HG03135 (cell line): ENCODE measurements around the gene CNGA3.
"Not testable (repeated sequence)": the region's sequence is repeated elsewhere in the genome, so short reads cannot be mapped to it uniquely, and the experiment has no call there.

ENCODE experiments used
- ATAC-seq: cut with Tn5 transposase; IDR thresholded peaks from one replicate; pipeline ENCODE4 v1.9.1; 2021; ENCODE audit warnings: mild to moderate bottlenecking, moderate library complexity; ENCODE audit not compliant: unreplicated experiment

The CNGA3 gene

DNA sequence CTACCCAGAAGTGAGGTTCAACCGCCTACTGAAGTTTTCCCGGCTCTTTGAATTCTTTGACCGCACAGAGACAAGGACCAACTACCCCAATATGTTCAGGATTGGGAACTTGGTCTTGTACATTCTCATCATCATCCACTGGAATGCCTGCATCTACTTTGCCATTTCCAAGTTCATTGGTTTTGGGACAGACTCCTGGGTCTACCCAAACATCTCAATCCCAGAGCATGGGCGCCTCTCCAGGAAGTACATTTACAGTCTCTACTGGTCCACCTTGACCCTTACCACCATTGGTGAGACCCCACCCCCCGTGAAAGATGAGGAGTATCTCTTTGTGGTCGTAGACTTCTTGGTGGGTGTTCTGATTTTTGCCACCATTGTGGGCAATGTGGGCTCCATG is 49.7 kb downstream of the CNGA3 start:
- no peak for ATAC-seq

DNA sequence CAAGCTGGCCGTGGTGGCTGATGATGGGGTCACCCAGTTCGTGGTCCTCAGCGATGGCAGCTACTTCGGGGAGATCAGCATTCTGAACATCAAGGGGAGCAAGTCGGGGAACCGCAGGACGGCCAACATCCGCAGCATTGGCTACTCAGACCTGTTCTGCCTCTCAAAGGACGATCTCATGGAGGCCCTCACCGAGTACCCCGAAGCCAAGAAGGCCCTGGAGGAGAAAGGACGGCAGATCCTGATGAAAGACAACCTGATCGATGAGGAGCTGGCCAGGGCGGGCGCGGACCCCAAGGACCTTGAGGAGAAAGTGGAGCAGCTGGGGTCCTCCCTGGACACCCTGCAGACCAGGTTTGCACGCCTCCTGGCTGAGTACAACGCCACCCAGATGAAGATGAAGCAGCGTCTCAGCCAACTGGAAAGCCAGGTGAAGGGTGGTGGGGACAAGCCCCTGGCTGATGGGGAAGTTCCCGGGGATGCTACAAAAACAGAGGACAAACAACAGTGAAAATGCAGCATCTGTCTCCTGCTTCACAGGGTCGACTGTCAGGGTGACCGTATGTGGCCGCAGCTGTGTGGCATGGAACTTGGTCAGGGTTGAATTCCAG is 50.6 kb downstream of the CNGA3 start:
- ATAC-seq = no peak

DNA sequence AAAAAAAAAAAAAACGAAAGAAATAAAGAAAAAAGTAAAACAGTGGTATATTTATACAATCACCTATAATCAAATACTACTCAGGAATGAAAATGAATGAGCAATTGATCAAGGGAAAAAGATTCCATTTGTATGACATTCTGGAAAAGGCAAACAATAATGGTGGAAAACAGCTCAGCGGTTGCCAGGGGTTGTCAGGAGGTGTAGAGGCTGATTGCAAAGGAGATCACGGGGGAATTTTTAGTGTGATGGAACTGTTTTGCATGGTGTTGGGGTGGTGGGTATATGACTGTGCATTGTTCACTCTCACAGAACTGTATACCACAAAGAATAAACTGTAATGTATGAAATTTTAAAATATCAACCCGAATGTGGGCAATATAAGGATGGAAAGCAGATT is 52.9 kb downstream of the CNGA3 start:
- ATAC-seq = no peak

DNA sequence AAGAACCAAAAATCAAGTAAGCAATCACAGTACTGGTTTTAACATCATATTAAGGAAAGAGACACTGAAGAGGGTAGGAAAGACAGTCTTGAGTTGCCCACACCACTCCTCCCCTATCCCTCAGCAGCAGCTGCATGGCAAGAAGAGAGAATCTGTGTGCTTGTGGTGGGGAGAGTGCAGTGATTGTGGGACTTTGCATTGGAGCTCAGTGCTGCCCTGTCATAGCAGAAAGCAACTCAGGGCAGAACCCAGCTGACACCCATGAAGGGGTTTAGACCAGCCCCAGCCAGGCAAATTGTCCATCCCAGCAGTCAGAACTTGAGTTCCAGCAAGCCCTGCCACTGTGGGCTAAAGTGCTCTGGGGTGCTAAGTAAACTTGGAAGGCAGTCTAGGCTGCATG is 57.6 kb downstream of the CNGA3 start:
- ATAC-seq = no peak

DNA sequence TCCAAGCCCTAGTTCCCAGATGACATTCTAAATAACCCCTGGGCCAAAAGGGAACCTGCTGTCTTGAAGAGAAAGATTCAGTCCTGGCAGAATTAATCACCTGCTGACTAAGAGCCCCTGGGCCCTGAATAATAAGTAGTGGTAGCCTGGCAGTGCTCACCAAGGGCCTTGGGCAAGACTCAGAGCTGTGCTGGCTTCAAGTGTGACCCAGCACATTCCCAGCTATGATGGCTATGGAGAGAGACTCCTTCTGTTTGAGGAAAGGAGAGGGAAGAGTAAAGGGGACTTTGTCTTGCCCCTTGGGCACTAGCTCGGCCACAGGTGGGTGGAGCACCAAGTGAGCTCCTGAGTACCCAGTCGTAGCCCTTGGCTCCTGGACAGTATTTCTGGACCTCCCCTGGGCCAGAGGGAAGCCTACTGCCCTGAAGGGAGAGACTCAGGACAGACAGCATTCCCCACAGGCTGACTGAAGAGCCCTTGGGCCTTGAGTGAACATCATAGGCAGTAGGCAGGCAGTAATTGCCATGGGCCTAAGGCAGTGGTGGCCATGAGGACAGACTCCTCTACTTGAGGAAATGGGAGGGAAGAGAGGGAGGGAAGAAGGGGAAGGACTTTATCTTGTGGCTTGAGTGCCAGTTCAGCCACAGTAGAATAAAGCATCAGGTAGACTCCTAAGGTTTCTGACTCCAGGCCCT is 58.4 kb downstream of the CNGA3 start:
- no peak for ATAC-seq

DNA sequence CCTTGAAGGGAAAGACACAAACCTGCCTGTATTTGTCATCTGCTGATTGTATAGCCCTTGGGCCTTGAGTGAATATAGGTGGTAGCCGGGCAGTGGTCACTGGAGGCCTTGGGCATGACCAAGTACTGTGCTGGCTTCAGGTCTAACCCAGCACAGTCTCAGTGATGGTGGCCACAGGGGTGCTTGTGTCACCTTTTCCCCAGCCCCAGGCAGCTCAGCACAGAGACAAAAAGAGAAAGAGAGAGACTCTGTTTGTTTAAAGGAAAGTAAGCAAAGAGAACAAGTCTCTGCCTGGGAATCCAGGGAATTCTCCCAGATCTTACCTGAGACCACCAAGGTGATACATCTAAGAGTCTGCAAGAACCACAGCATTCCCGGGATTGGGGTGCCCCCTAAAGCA is 59.0 kb downstream of the CNGA3 start:
- ATAC-seq = no peak

DNA sequence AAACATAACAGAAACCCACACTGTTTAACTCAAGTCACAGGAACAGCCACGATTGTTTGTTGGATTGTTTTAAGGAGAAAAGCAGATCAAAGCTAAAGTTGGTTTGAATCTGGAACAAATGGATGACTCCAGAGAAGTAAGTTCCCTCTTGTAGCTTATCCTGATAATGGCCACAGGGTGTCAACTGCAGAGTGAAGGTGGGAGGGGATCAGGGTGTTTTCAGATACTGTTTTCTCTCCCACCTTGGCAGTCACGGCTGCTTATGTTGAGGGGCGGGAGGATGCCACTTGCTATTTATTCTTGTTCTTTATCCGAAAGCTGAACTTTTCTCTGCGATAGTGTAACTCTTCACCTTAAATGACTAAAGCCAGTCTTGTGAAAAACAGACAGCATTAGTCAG is 61.9 kb downstream of the CNGA3 start:
- no peak for ATAC-seq

DNA sequence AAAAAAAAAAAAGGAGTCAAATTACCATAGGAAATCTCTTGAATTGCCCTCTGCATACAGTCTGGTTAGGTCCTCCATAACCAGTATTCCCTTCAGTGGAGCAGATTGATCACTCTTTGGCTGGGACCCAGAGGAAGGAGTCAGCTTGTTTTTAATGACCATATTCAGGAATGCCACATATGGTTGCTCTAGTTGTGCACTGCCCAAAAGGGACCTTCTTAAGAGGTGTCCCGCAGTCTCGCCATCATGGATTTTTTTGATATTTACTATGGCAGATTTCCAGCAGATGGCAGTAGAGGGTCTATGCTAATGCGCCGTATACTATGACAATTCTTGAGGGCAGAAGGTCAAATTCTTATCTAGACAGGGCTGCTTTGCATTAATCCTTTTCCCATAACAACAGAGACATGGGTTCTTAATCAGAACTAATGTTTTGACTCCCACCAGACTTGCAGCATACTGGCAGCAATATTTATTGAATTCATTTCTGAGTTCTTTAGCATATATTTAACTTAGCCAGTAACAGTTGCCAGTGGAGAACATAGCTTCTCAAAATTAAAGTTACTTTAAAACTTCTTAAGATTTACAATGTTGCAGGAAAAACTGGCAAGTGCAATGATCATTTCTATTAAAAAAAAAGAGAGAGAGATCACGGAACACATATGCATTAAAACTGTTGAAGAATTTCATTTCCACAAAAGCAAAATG is 66.6 kb downstream of the CNGA3 start:
- ATAC-seq = peak; percentile 70

DNA sequence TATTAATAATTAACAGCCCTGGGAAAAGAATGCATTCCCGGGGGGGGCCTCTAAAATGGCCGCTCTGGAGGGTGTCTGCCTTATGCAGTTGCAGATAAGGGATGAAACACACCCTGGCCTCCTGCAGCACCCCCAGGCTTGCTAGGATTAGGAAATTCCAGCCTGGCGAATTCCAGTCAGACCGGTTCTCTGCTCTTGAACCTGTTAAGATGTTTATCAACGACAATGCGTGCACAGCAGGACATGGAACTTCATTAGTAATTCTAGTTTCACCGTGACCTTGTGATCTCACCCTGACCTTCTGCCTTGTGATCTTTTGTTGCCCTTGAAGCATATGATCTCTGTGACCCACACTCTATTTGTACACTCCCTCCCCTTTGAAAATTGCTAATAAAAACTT is 68.0 kb downstream of the CNGA3 start:
- ATAC-seq = not testable (repeated sequence)

DNA sequence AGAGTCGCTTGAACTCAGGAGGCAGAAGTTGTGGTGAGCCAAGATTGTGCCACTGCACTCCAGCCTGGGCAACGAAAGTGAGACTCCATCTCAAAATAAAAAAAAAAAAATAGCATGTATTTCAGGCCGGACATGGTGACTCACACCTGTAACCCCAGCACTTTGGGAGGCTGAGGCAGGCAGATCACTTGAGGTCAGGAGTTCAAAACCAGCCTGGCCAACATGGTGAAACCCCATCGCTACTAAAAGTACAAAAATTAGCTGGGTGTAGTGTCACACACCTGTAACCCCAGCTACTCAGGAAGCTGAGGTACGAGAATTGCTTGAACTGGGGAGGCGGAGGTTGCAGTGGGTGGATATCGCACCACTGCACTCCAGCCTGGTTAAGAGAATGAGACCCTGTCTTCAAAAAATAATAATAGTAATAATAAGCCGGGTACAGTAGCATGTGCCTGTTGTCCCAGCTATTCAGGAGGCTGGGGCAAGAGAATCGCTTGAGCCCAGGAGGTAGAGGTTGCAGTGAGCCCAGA is 69.5 kb downstream of the CNGA3 start:
- not testable (repeated sequence) for ATAC-seq

DNA sequence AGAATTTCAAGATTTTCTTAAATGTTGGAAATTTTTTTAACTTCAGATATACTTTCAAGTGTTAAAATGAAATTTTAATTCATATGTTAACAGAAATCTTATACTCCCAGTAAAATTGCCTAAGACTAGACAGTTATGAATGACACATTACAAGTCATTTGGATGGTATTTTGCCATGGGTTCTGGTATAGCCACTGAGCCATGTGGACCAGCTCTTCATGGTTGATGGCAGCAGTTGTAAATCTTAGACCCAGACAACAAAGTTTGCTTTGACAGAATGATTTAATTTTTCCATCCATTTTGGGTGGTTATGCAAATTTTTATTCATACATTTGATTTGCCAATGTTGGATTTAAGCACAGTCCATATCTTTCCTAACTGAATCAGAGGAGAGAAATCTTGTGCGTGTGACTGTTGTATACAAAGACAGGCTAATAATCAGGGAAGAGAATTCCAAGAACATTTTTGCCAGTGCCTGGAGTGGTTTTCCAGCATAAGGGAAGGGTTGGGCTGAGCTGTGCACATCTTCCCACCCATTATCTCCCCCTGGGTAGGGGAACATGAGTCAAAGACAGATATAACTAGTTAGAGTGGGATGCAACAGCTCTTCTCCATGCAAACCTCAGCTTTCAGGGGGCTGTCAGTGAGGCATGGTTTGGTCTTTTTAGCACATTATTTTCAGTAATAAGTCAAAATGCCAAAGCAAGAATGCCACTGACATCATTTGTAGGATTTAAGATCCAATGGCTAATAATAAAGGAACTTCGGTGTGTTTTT is 70.3 kb downstream of the CNGA3 start:
- no peak for ATAC-seq

DNA sequence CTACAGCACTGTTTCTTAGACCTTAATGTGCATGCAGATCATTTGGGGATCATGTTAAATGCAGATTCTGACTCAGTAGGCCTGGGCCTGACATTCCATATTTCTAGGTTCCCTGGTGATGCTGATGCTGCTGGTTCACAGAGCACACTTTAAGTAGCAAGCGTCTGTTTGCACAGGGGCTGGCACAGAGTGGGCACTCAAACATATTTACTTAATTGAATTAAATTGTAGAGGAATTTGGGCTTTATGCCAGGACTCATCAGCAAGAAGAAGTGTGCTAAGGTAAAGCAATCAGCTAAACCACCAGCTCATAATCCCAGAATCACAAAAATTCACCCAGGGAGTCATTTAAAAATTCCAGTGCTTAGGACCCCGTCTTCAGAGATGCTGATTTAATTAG is 73.3 kb downstream of the CNGA3 start:
- no peak for ATAC-seq

DNA sequence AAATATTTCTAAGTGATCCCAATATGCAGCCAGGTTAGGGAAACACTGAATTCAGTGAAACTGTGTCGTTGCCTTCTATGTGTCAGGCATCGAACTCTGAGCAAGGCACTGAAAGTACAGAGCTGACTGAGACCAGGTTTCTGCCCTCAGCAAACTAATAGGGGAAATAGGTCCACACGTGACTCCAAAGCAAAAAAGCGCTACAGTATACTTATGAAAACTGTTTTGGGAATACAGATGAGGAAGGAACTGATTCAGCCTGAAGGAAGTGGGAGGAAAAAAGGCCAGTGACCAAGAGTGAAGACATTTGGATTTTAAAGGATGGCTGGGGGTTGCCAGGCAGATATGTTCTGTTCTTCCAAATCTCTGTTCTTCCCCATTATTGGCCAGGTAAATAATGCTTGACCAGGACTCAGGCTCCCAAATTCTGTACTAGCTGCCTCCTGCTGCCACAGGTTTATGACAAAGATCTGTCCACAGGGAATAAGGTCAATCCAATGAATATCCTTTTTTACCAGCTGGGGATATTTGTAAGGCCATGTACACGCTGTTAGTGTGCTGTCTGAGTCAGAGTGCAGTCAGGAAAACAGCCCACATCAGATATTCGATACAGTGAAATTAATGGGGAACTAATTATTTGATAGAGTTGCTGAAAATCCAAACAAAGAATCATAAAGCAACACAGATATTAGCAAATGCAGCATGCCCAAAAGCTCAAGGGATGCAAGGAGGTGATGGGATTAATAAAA is 73.9 kb downstream of the CNGA3 start:
- ATAC-seq = no peak

DNA sequence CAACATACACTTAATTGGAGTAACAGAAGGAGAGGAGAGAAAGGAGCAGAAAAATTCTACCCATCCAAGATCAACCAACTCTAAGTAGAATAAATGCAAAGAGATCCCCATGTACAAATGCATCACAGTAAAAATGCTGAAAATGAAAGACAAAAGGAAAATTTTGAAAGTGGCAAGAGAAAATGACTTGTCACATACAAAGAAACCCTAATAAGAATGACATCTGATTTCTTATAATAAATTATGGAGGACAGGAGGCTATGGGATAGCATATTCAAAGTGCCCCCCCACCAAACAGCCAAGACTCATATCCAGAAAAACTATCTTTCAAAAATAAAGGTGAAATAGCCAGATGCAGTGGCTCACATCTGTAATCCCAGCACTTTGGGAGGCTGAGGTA is 76.2 kb downstream of the CNGA3 start:
- ATAC-seq = no peak

DNA sequence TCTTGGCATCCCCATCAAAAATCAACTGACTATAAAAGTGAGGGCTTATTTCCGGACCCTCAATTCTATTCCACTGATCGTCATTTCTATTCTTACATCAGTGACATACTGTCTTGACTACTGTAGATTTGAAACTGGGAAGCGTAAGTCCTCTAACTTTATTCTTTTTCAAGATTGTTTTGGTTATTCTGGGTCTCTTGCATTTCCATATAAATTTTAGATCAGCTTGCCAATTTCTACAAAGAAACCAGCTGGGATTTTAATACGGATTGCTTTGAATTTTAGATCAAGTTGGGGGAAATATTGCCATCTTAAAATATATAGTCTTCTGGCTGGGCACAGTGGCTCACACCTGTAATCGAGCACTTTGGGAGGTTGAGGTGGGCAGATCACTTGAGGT is 80.5 kb downstream of the CNGA3 start:
- ATAC-seq = no peak

DNA sequence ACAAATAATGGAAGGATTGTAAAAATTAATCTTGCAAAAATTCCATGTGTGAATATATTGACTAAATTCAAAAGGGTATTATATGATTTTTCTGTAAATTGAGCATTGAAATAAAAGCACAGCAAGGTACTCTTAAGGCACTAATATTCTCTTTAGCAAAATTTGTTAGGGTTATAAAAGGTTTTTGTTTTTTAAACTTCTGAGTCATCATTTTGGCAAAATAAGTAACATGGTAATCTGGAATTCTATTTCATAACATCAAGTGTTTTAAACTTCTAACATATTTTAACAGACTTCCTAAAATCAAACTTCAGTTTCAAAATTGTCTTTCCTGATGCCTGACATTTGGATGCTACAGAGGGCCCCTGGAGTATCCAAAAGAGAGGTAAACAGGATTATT is 85.9 kb downstream of the CNGA3 start:
- no peak for ATAC-seq

DNA sequence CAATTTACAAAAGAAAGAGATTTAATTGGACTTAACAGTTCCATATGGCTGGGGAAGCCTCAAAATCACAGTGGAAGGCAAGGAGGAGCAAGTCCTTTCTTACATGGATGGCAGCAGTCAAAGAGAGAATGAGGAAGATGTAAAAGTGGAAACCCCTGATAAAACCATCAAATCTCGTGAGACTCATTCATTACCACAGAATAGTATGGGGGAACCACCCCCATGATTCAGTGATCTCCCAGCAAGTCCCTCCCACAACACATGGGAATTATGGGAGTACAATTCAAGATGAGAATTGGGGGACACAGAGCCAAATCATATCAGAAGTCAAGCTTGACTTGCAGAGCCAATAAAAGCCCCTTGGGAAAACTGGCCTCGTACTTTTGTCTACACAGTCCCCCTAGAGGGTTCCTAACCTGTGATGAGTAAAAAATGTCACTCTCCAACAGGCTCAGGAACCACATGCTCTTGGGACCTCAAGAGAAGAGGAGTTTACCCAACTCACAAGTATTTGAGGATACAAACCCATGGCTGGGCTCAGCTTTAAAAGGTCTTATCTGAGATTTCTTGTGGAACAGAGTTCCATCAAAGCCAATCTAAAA is 87.2 kb downstream of the CNGA3 start:
- ATAC-seq = no peak

DNA sequence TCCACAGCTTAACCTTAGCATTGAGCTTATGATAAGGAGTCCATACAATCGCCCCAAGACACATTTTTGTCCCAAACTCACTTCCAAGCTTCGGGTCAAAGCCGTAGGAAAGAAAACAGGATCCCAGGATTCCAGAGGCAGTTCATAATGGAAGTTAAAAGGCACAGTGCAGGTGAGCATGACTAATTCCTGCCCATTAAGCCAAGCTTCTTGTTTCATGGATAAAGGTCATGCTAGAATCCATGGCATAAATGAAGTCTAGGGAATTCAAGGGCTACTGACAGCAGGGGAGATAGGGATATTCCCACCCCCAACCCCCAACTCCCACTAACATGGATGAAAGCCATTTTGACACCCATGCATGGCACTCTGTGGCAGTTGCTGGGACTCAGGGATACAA is 88.2 kb downstream of the CNGA3 start:
- no peak for ATAC-seq

DNA sequence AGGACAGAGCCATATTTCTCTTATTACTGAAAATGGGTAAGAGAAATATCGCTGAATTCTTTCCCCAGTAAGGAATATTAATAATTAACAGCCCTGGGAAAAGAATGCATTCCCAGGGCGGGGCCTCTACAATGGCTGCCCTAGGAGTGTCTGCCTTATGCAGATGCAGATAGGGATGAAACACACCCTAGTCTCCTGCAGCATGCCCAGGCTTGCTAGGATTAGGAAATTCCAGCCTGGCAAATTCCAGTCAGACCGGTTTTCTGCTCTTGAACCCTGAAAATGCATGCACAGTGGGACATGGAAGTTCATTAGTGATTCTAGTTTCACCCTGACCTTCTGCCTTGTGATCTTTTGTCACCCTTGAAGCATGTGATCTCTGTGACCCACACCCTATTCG is 89.4 kb downstream of the CNGA3 start:
- ATAC-seq = not testable (repeated sequence)

DNA sequence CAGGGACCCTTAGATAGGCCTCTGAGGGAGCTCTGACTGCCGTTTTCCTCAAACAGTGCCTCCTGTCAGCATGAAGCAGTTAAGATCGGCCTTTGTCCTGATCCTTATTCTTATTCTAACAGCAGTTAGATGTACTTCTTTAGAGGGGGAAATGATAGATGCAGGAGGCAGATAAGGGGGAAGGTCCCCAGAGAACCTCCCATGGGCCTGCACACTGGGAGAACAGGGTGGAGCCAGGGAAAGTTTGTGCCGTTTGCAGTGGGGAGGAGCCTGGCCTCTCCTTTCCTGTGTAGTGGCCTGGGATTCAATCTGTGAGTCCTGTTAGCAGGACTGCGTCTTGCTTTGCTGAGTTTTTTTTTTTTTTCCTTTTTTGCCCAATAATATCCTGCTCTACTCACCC is 90.5 kb downstream of the CNGA3 start:
- no peak for ATAC-seq
